Heart right ventricle (tissue), 16 donors: ENCODE measurements around the gene OOSP4B. TPM values are rescaled to one million over a fixed set of nuclear protein-coding genes. Genes with fewer than 3 reads are reported as not detected.
"Not testable (repeated sequence)": the region's sequence is repeated elsewhere in the genome, so short reads cannot be mapped to it uniquely, and the experiment has no call there.

Experiments used
- ATAC-seq, 8 donors: fragments of 200-7000 bp; cut with Tn5 transposase; one replicate each; pipeline ENCODE4 v1.9.1; 2020; ENCODE audit warnings: mild to moderate bottlenecking in 8 of 8, moderate library complexity in 8 of 8, moderate number of reproducible peaks in 1 of 8
- DNase-seq, 2 donors: peaks; one replicate each; pipeline ENCODE4 v3.0.0-alpha.2; 2020
- H3K27ac ChIP-seq, 10 donors: fragments of 200-600 bp; sonication (generic) in 2 of 10; one replicate each; pipeline versions ENCODE4 v1.5.0 to v1.8.0; 2020 to 2022; ENCODE audit warnings: mild to moderate bottlenecking in 3 of 10
- H3K27me3 ChIP-seq, 7 donors: fragments of 200-600 bp; one replicate each; pipeline ENCODE4 v1.8.0; 2021 to 2022; ENCODE audit warnings: mild to moderate bottlenecking in 2 of 7
- H3K36me3 ChIP-seq, 9 donors: fragments of 200-600 bp; sonication (generic) in 1 of 9; one replicate each; pipeline versions ENCODE4 v1.5.0 to v1.8.0; 2020 to 2022; ENCODE audit warnings: mild to moderate bottlenecking in 2 of 9
- H3K4me1 ChIP-seq, 9 donors: fragments of 200-600 bp; sonication (generic) in 1 of 9; one replicate each; pipeline versions ENCODE4 v1.5.0 to v1.8.0; 2020 to 2022; ENCODE audit warnings: mild to moderate bottlenecking in 4 of 9
- H3K4me3 ChIP-seq, 10 donors: fragments of 200-600 bp; sonication (generic) in 2 of 10; one replicate each; pipeline versions ENCODE4 v1.5.0 to v1.8.0; 2020 to 2022; ENCODE audit warnings: mild to moderate bottlenecking in 7 of 10, moderate library complexity in 2 of 10
- H3K9me3 ChIP-seq, 11 donors: fragments of 200-600 bp in 10 of 11; sonication (generic) in 2 of 11; one replicate each; pipeline versions ENCODE4 v1.5.0 to v1.8.0; 2013 to 2022; ENCODE audit warnings: mild to moderate bottlenecking in 2 of 11, control low read depth in 1 of 11, moderate library complexity in 1 of 11
- CTCF ChIP-seq, 9 donors: fragments of 200-600 bp; sonication (generic) in 2 of 9; IDR thresholded peaks; one replicate each; pipeline versions ENCODE4 v1.5.0 to v1.8.0; 2021 to 2022; ENCODE audit warnings: antibody characterized with exemption in 9 of 9, mild to moderate bottlenecking in 5 of 9, moderate library complexity in 1 of 9
- WGBS, 2 donors: extraction: QIAGEN DNeasy Blood & Tissue Kit; methylation state at CpG; one replicate each; pipeline ENCODE4 v1.1.7; 2013; ENCODE audit warnings: inconsistent platforms in 1 of 2; 5-methylcytosine and 5-hydroxymethylcytosine counted together
- intact Hi-C, 10 donors: fragments of 100-400 bp; cut with DNase I; formaldehyde crosslinking; loops; one replicate each; pipeline versions ENCODE4 v1.11.1 to v1.14.2; 2022
- polyA plus RNA-seq, 2 donors: library from polyadenylated mRNA; stranded (reverse); fragments of 200-250 nt; gene quantifications; one replicate each; pipeline ENCODE4 v1.2.3, GENCODE V29; 2013
- total RNA-seq, 10 donors: library from RNA; stranded (reverse); fragmentation: NEBNext Ultra II Directional in 3 of 10; extraction: Animal tissue kit (Norgen Biotek cat#: 25700) in 3 of 10; gene quantifications; one replicate each; pipeline versions ENCODE4 v1.2.1 to v1.2.4, GENCODE V29; 2021 to 2023
- donor health status: Arrhythmogenic right ventricular cardiomyopathy.
- donor health status: ischemic (EF 13 %, LVEDD 7.1; RV severe dilation, severe dysfunction).
- donor health status: healthy with polysubstance abuse.
- donor health status: DM: no; HTN: yes; CAD: no.
- donor health status: DM: no; HTN: no; CAD: no.
- donor health status: ischemic (EF 25% LVEDD 6.9; RV normal size, moderate dysfunction).
- donor health status: ischemic (EF 25% LVEDD 5.7; RV mildly dilated, moderate dysfunction).
- donor health status: healthy.
- donor health status: DM: yes; HTN: yes; CAD: no.
- donor health status: Ischemic cardiomyopathy.
- donor health status: ischemic (EF 35%, LVEDD 5.7; RV mildly dilated, moderate dysfunction).
- donor health status: nonischemic (EF 11% LVEDD 7.7; RV severe dilation, severe dysfunction).
- donor health status: DM: yes; HTN: yes; CAD: no.
- donor health status: PGD.
- donor health status: ischemic (EF 29% LVEDD 5.4; RV normal size, mild dysfunction).
- donor health status: nonischemic (EF 23%, LVEDD 6.1; RV moderate dilation, normal function).

The OOSP4B gene
- total and polyA plus RNA-seq, 12 donors: not detected

DNA sequence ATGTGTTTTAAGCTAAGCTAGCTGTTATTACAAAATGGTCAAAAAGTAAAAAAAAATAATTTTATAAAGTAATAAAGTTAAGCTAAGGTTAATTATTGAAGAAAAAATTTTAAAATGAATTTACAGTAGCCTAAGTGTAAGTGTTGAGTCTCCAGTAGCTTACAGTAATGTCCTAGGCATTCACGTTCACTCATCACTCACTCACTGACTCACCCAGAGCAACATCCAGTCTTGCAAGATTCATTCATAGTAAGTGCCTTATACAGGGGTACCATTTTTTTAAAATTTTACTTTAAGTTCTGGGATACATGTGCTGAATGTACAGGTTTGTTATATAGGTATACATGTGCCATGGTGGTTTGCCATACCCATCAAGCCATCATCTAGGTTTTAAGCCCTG is 11.6 kb upstream of the OOSP4B start:
- Histone ChIP-seq H3K4me3 (no peak overlapping the region), H3K27me3 (no peaks in the 10 kb centered on the region), H3K27ac (no peak overlapping the region), H3K9me3 (no peaks in the 10 kb centered on the region), H3K4me1 (no peaks in the 10 kb centered on the region), H3K36me3 (no peaks in the 10 kb centered on the region)
- TF ChIP-seq CTCF (IDR thresholded peaks at IDR 0.05): no peak
- intact Hi-C loops: no loop called here
- no peak for ATAC-seq
- DNase-seq: no peak
- 94 to 97% methylated on average over 1 of the region's 1 CpG for WGBS, 2 donors

GRCh38 chr11:60018058-60018457 is 1.1 kb downstream of the OOSP4B start:
- no peaks in the 10 kb centered on the region for H3K9me3 ChIP-seq
- H3K4me1 ChIP-seq: no peaks in the 10 kb centered on the region
- no peaks in the 10 kb centered on the region for H3K27me3 ChIP-seq
- intact Hi-C loops: no loop called here
- H3K4me3 ChIP-seq: no peak overlapping the region
- ATAC-seq: no peak
- 49 to 66% methylated on average over 8 of the region's 8 CpGs for WGBS, 2 donors
- no peak for TF ChIP-seq CTCF (IDR thresholded peaks at IDR 0.05)
- H3K27ac ChIP-seq: no peak overlapping the region
- H3K36me3 ChIP-seq: no peaks in the 10 kb centered on the region
- no peak for DNase-seq

GRCh38 chr11:60020376-60020775 is 3.4 kb downstream of the OOSP4B start:
- intact Hi-C loops, DNase-seq, H3K27ac ChIP-seq, H3K27me3 ChIP-seq, H3K4me3 ChIP-seq, H3K36me3 ChIP-seq, H3K9me3 ChIP-seq, H3K4me1 ChIP-seq, ATAC-seq: not testable (repeated sequence)
- 94% methylated on average over 20 to 27 of the region's 27 CpGs for WGBS, 2 donors

GRCh38 chr11:60029015-60029632 is 12.1 kb downstream of the OOSP4B start:
- DNase-seq (no peak), ATAC-seq (no peak)
- no peaks in the 10 kb centered on the region for H3K9me3 ChIP-seq
- H3K27ac ChIP-seq: no peak overlapping the region
- intact Hi-C loops: no loop called here
- TF ChIP-seq CTCF (IDR thresholded peaks at IDR 0.05): no peak
- no peaks in the 10 kb centered on the region for H3K27me3 ChIP-seq
- no peak overlapping the region for H3K4me3 ChIP-seq
- H3K4me1 ChIP-seq: no peaks in the 10 kb centered on the region
- no peaks in the 10 kb centered on the region for H3K36me3 ChIP-seq
- 74 to 79% methylated on average over 3 of the region's 3 CpGs for WGBS, 2 donors

- TF ChIP-seq CTCF (IDR thresholded peaks at IDR 0.05): no peak
- intact Hi-C loops: no loop called here
- H3K4me3 ChIP-seq: no peak within 1 kb of the TSS
- no peaks in the 10 kb centered on the region for H3K4me1 ChIP-seq
- 74 to 75% methylated on average over 8 of the region's 8 CpGs for WGBS, 2 donors
- DNase-seq (no peak), ATAC-seq (no peak)
- no peaks in the 10 kb centered on the region for H3K36me3 ChIP-seq
- H3K9me3 ChIP-seq: no peaks in the 10 kb centered on the region
- H3K27me3 ChIP-seq: no peaks in the 10 kb centered on the region
- no peak within 1 kb of the TSS for H3K27ac ChIP-seq
Observed at GRCh38 chr11:60040109-60040508, 23.1 kb downstream of the OOSP4B start, which contains the start of gene OOSP2. OOSP2 (plus strand) TSS chr11:60040409; CDS start chr11:60040460, 51 bp downstream.

DNA sequence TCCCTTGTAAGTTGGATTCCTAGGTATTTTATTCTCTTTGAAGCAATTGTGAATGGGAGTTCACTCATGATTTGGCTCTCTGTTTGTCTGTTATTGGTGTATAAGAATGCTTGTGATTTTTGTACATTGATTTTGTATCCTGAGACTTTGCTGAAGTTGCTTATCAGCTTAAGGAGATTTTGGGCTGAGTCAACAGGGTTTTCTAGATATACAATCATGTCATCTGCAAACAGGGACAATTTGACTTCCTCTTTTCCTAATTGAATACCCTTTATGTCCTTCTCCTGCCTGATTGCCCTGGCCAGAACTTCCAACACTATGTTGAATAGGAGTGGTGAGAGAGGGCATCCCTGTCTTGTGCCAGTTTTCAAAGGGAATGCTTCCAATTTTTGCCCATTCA is 33.4 kb downstream of the OOSP4B start:
- H3K4me3 ChIP-seq, H3K27me3 ChIP-seq, DNase-seq, H3K9me3 ChIP-seq, ATAC-seq, H3K36me3 ChIP-seq, H3K4me1 ChIP-seq, intact Hi-C loops, H3K27ac ChIP-seq: not testable (repeated sequence)

DNA sequence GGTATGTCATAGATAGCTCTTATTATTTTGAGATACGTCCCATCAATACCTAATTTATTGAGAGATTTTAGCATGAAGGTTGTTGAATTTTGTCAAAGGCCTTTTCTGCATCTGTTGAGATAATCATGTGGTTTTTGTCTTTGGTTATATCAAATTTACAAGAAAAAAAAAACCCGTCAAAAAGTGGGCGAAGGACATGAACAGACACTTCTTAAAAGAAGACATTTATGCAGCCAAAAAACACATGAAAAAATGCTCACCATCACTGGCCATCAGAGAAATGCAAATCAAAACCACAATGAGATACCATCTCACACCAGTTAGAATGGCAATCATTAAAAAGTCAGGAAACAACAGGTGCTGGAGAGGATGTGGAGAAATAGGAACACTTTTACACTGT is 33.9 kb downstream of the OOSP4B start:
- H3K27me3 ChIP-seq, H3K4me3 ChIP-seq, intact Hi-C loops, DNase-seq, H3K4me1 ChIP-seq, ATAC-seq, H3K9me3 ChIP-seq, H3K27ac ChIP-seq, H3K36me3 ChIP-seq: not testable (repeated sequence)
- WGBS, 2 donors: 60 to 75% methylated on average over 3 of the region's 3 CpGs
